ENCODE results near the gene TCTN1. TPM values are rescaled to one million over a fixed set of nuclear protein-coding genes. Genes with fewer than 3 reads are reported as not detected.

The TCTN1 gene
- total and polyA plus RNA-seq, 11 donors = 12.6 to 27.7 (median 19.0) TPM

DNA sequence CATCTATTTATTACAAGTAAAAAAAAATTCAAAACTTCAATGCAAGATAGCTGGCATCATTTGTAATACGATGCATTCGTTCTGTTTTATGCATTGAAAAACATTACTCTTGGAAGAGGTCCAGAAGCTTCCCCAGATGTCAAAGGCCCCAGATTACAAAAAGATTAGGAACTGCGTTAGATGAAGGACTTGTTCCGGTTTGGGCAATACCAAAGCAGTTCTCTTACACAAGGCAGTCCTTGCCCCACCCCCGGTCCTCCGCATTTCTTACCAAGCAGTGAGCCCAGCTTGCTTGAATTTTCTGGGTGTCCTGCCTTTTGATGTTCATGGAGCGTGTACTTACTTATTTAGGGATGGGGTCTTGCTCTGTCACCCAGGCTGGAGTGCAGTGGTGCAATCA is 79.8 kb downstream of the TCTN1 start:
- Histone ChIP-seq H3K9me3 (no peaks in the 10 kb centered on the region), H3K36me3 (no peaks in the 10 kb centered on the region), H3K27me3 (no peaks in the 10 kb centered on the region), H3K27ac (peak overlapping the region in 11 of 12 donors; percentile 29 to 91 (median 72)), H3K4me3 (no peak overlapping the region), H3K4me1 (peaks cover 3 to 85% (median 18%) of the 10 kb centered on the region in 12 donors)
- WGBS, 4 donors = 68 to 77% (median 72%) methylated on average over 7 of the region's 7 CpGs
- ATAC-seq (no peak), DNase-seq (peak in 3 of 5 donors; percentile 51 to 67 (median 51))
- intact Hi-C loops (cut with DNase I) = loop anchor here in 6 of 10 donors (5.0 to 10.0 kb wide), 5 partner anchors 76 to 189 kb away; partner anchors contain the start of genes RAD9B (in 1 of the 6), TCTN1 (in 1 of the 6) and VPS29 (in 1 of the 6)
- TF ChIP-seq POLR2A (IDR thresholded peaks at IDR 0.05) = no peak
- TF ChIP-seq, protein P1, sequence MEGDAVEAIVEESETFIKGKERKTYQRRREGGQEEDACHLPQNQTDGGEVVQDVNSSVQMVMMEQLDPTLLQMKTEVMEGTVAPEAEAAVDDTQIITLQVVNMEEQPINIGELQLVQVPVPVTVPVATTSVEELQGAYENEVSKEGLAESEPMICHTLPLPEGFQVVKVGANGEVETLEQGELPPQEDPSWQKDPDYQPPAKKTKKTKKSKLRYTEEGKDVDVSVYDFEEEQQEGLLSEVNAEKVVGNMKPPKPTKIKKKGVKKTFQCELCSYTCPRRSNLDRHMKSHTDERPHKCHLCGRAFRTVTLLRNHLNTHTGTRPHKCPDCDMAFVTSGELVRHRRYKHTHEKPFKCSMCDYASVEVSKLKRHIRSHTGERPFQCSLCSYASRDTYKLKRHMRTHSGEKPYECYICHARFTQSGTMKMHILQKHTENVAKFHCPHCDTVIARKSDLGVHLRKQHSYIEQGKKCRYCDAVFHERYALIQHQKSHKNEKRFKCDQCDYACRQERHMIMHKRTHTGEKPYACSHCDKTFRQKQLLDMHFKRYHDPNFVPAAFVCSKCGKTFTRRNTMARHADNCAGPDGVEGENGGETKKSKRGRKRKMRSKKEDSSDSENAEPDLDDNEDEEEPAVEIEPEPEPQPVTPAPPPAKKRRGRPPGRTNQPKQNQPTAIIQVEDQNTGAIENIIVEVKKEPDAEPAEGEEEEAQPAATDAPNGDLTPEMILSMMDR (IDR thresholded peaks at IDR 0.05) = no peak

DNA sequence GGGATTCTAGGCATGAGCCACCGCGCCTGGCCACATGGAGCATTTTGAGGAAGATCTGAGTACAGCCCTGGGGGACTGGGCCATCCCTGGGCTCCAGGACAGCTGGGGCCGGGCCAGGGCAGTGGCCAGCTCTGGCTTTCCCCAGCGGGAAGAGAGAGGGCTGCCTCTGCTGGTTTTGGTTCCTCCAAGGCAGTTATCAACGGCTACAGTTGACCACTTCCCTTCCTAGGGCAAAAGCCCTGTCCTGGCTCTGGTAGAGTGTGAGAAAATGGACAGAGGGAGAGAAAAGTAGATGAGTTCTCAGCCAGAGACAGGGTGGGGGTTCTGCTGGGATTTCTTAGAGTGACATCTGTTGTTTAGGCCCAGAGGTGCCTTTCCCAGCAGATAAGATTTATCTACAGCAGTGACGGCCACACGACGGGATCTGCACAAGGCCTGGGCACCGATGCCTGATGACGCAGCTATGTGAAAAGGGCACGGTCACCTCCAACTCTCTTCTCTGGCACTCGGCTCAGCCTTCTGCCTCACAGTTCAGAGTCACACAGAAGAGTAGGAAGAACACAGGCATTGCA is 80.5 kb downstream of the TCTN1 start:
- Histone ChIP-seq H3K4me3 (no peak overlapping the region), H3K27me3 (no peaks in the 10 kb centered on the region), H3K36me3 (no peaks in the 10 kb centered on the region), H3K4me1 (peaks cover 7 to 89% (median 21%) of the 10 kb centered on the region in 12 donors), H3K27ac (peak overlapping the region in 11 of 12 donors; percentile 29 to 91 (median 72)), H3K9me3 (no peaks in the 10 kb centered on the region)
- intact Hi-C loops (cut with DNase I) = loop anchor here in 6 of 10 donors (5.0 to 10.0 kb wide), 5 partner anchors 77 to 190 kb away; partner anchors contain the start of genes RAD9B (in 1 of the 6), TCTN1 (in 1 of the 6) and VPS29 (in 1 of the 6)
- WGBS, 4 donors = 38 to 58% (median 55%) methylated on average over 10 to 12 of the region's 12 CpGs
- TF ChIP-seq POLR2A (IDR thresholded peaks at IDR 0.05) = no peak
- TF ChIP-seq, protein P1 (IDR thresholded peaks at IDR 0.05) = no peak
- ATAC-seq (peak; percentile 67 to 87 (median 74)), DNase-seq (peak; percentile 51 to 93 (median 76))

DNA sequence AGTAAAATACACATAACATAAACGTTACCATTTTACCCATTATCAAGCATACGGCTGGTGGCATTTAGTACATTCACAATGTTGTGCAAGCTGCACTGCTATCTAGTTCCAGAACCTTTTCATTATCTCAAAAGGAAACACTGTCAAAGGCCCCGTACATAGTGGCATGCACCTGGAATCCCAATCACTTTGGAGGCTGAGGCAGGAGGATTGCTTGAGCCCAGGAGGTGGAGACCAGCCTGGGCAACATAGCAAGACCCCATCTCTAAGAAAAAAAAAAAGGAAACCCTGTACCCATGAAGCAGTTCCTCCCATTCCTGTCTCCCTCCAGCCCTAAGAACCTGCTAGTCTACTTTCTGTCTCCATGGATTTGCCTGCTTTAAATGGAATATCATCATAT is 82.4 kb downstream of the TCTN1 start:
- DNase-seq (no peak), ATAC-seq (no peak)
- H3K27ac ChIP-seq = no peak overlapping the region
- WGBS, 4 donors = 85 to 92% (median 90%) methylated on average over 3 of the region's 3 CpGs
- intact Hi-C loops (cut with DNase I) = loop anchor here in 7 of 10 donors (5.0 to 10.0 kb wide), 9 partner anchors 46 to 244 kb away; partner anchors contain the start of genes ARPC3 (in 1 of the 7), PPP1CC (in 1 of the 7), RAD9B (in 1 of the 7) and TCTN1 (in 1 of the 7)
- no peaks in the 10 kb centered on the region for H3K27me3 ChIP-seq
- TF ChIP-seq, protein P1 (IDR thresholded peaks at IDR 0.05) = no peak
- no peak for TF ChIP-seq POLR2A (IDR thresholded peaks at IDR 0.05)
- H3K4me1 ChIP-seq = peaks cover 7 to 73% (median 15%) of the 10 kb centered on the region in 12 donors
- no peaks in the 10 kb centered on the region for H3K36me3 ChIP-seq
- H3K4me3 ChIP-seq = no peak overlapping the region
- H3K9me3 ChIP-seq = no peaks in the 10 kb centered on the region

DNA sequence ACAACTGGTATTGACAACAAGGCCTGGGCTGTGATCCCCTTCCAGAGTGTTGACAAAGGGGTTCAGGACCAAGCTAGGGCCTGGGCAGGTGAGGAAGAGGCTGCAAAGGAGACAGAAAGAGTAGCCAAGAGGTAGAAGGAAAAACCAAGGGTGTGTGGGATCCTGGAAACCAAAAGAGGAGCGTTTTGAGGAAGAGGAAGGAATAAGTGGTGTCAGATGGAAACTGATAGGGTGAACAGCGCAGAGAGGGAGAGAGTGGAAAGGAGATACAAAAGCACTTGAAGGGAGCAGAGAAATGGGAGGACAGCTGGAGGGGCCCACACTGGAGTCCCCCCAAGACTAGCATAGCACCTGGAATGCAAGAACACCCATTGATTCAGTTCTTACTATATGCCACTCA is 83.3 kb downstream of the TCTN1 start:
- H3K4me3 ChIP-seq = no peak overlapping the region
- H3K27me3 ChIP-seq = no peaks in the 10 kb centered on the region
- no peaks in the 10 kb centered on the region for H3K9me3 ChIP-seq
- intact Hi-C loops (cut with DNase I) = loop anchor here in 7 of 10 donors (5.0 to 10.0 kb wide), 9 partner anchors 45 to 245 kb away; partner anchors contain the start of genes ARPC3 (in 1 of the 7), PPP1CC (in 1 of the 7), RAD9B (in 1 of the 7) and TCTN1 (in 1 of the 7)
- peak overlapping the region in 1 of 12 donors; percentile 67 for H3K27ac ChIP-seq
- no peaks in the 10 kb centered on the region for H3K36me3 ChIP-seq
- TF ChIP-seq, protein P1 (IDR thresholded peaks at IDR 0.05) = no peak
- no peak for TF ChIP-seq POLR2A (IDR thresholded peaks at IDR 0.05)
- ATAC-seq (no peak), DNase-seq (no peak)
- WGBS, 4 donors = 83 to 84% (median 83%) methylated on average over 2 of the region's 2 CpGs
- peaks cover 7 to 64% (median 15%) of the 10 kb centered on the region in 12 donors for H3K4me1 ChIP-seq
